NOMO-1 treated with DMSO at 0.1 percent for 48 hours (cell line): Measurements from ENCODE around the gene KANTR.

ENCODE experiments used
- DNase-seq: peaks from one replicate; lab custom pipeline; 2025; ENCODE audit not compliant: unreplicated experiment; lab: John Stamatoyannopoulos, UW

KANTR gene

GRCh38 chrX:53080628-53081580 lies 13.0 kb upstream of the KANTR start:
- DNase-seq = no peak

- peak; percentile 84 for DNase-seq
These were observed 11.8 kb upstream of the KANTR start, which contains the start of gene TSPYL2 for GRCh38 chrX:53081925-53082772. TSS of gene TSPYL2 (plus strand) at chrX:53082367. CDS start at chrX:53082499, 132 bp downstream.

GRCh38 chrX:53082773-53083616 lies 10.9 kb upstream of the KANTR start:
- no peak for DNase-seq

- DNase-seq = no peak
These were observed 9.8 kb upstream of the KANTR start for GRCh38 chrX:53084043-53084570.

GRCh38 chrX:53084863-53085262 lies 9.1 kb upstream of the KANTR start:
- DNase-seq = no peak

- no peak for DNase-seq
These were observed 8.2 kb upstream of the KANTR start for GRCh38 chrX:53085661-53086229.

GRCh38 chrX:53086464-53086863 lies 7.5 kb upstream of the KANTR start:
- no peak for DNase-seq

- no peak for DNase-seq
These were observed 6.5 kb upstream of the KANTR start for GRCh38 chrX:53087388-53087831.

- no peak for DNase-seq
These were observed 5.6 kb upstream of the KANTR start for GRCh38 chrX:53088136-53088974.

GRCh38 chrX:53089224-53089842 lies 4.6 kb upstream of the KANTR start:
- DNase-seq = peak; percentile 58

GRCh38 chrX:53089925-53090324 lies 4.0 kb upstream of the KANTR start:
- DNase-seq = no peak

- no peak for DNase-seq
These were observed 2.6 kb upstream of the KANTR start for GRCh38 chrX:53091354-53091753.

- DNase-seq = peak; percentile 62
These were observed 726 bp upstream of the KANTR start for GRCh38 chrX:53093177-53093655.

GRCh38 chrX:53094582-53094905 lies 602 bp downstream of the KANTR start:
- no peak for DNase-seq

- no peak for DNase-seq
These were observed 1.9 kb downstream of the KANTR start for GRCh38 chrX:53095796-53096195.

GRCh38 chrX:53114864-53115549 lies 21.1 kb downstream of the KANTR start:
- no peak for DNase-seq

GRCh38 chrX:53115550-53115874 lies 21.6 kb downstream of the KANTR start:
- DNase-seq = no peak

GRCh38 chrX:53116101-53116500 lies 22.2 kb downstream of the KANTR start:
- DNase-seq = no peak
